Prostate gland (tissue), 2 donors: ENCODE results near the gene PARP14. TPM values are rescaled to one million over a fixed set of nuclear protein-coding genes. Genes with fewer than 3 reads are reported as not detected.
"Not testable (repeated sequence)": the region's sequence is repeated elsewhere in the genome, so short reads cannot be mapped to it uniquely, and the experiment has no call there.

Experiments
- DNase-seq: peaks from one replicate; pipeline ENCODE4 v3.0.0-alpha.2; 2019; ENCODE audit warnings: low spot score
- H3K27ac ChIP-seq, 2 donors: fragments of 200-600 bp; sonication (generic); 2 replicates each; pipeline ENCODE4 v1.5.1; 2017 to 2019
- H3K27me3 ChIP-seq: fragments of 200-600 bp; sonication (generic); replicated peaks from 2 replicates; pipeline ENCODE4 v1.5.1; 2019; ENCODE audit not compliant: insufficient read depth
- H3K36me3 ChIP-seq, 2 donors: fragments of 200-600 bp; sonication (generic); 1 replicate in 1 of 2; 2 replicates in 1 of 2; pipeline versions ENCODE4 v1.5.1 to v1.8.1; 2017 to 2019
- H3K4me1 ChIP-seq: fragments of 200-600 bp; sonication (generic); replicated peaks from 2 replicates; pipeline ENCODE4 v1.5.1; 2019
- H3K4me3 ChIP-seq, 2 donors: fragments of 200-600 bp; sonication (generic); 2 replicates each; pipeline ENCODE4 v1.5.1; 2017 to 2019
- H3K9me3 ChIP-seq: fragments of 200-600 bp; sonication (generic); 2 replicates; pipeline ENCODE4 v1.5.1; 2017
- POLR2A ChIP-seq: fragments of 450-650 bp; IDR thresholded peaks from one replicate; pipeline ENCODE4 v1.6.1; 2016; ENCODE audit warnings: antibody characterized with exemption, mild to moderate bottlenecking
- POLR2AphosphoS5 ChIP-seq: sonication (generic); formaldehyde crosslinking; IDR thresholded peaks from one replicate; pipeline ENCODE4 v1.6.1; 2017; ENCODE audit warnings: antibody characterized with exemption
- WGBS: methylation state at CpG from one replicate; pipeline ENCODE4 v1.1.5; 2018; 5-methylcytosine and 5-hydroxymethylcytosine counted together
- intact Hi-C: fragments of 100-400 bp; cut with DNase I; formaldehyde crosslinking; loops from one replicate; pipeline ENCODE4 v1.14.2; 2022
- total RNA-seq, 2 donors: library from RNA; depleted of rRNA; stranded (reverse); fragments of >200 nt; gene quantifications; one replicate each; pipeline ENCODE4 v1.1.0, GENCODE V29; 2016
- TF ChIP-seq, protein P1 (sequence below), 4 experiments: fragments of 200-600 bp in 2 of 4; fragments of 450-650 bp in 2 of 4; sonication (generic) in 2 of 4; IDR thresholded peaks; 1 replicate in 3 of 4; 2 replicates in 1 of 4; pipeline ENCODE4 v1.5.1; 2016 to 2019; ENCODE audit warnings: antibody characterized with exemption in 4 of 4, mild to moderate bottlenecking in 2 of 4, moderate library complexity in 2 of 4

The PARP14 gene
- total RNA-seq, 2 donors from 2014 or later = 28.1 to 43.3 TPM

DNA sequence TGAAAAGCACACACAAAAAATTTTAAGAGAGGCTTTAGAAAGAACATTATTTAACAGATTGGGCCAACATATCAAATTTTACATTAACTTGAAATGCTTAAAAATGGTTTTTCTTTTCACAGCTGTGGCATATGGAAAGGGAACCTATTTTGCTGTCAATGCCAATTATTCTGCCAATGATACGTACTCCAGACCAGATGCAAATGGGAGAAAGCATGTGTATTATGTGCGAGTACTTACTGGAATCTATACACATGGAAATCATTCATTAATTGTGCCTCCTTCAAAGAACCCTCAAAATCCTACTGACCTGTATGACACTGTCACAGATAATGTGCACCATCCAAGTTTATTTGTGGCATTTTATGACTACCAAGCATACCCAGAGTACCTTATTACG, 47.5 kb downstream of the PARP14 start:
- TF ChIP-seq, protein P1, sequence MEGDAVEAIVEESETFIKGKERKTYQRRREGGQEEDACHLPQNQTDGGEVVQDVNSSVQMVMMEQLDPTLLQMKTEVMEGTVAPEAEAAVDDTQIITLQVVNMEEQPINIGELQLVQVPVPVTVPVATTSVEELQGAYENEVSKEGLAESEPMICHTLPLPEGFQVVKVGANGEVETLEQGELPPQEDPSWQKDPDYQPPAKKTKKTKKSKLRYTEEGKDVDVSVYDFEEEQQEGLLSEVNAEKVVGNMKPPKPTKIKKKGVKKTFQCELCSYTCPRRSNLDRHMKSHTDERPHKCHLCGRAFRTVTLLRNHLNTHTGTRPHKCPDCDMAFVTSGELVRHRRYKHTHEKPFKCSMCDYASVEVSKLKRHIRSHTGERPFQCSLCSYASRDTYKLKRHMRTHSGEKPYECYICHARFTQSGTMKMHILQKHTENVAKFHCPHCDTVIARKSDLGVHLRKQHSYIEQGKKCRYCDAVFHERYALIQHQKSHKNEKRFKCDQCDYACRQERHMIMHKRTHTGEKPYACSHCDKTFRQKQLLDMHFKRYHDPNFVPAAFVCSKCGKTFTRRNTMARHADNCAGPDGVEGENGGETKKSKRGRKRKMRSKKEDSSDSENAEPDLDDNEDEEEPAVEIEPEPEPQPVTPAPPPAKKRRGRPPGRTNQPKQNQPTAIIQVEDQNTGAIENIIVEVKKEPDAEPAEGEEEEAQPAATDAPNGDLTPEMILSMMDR (IDR thresholded peaks at IDR 0.05) = no peak
- TF ChIP-seq POLR2AphosphoS5 (no peak), POLR2A (no peak)
- Histone ChIP-seq H3K27ac (no peak overlapping the region), H3K4me3 (no peak overlapping the region), H3K4me1 (no peaks in the 10 kb centered on the region), H3K36me3 (no peaks in the 10 kb centered on the region), H3K9me3 (no peaks in the 10 kb centered on the region), H3K27me3 (no peaks in the 10 kb centered on the region)
- intact Hi-C loops = no loop called here
- no peak for DNase-seq
- WGBS = 94% methylated on average over 3 of the region's 3 CpGs

DNA sequence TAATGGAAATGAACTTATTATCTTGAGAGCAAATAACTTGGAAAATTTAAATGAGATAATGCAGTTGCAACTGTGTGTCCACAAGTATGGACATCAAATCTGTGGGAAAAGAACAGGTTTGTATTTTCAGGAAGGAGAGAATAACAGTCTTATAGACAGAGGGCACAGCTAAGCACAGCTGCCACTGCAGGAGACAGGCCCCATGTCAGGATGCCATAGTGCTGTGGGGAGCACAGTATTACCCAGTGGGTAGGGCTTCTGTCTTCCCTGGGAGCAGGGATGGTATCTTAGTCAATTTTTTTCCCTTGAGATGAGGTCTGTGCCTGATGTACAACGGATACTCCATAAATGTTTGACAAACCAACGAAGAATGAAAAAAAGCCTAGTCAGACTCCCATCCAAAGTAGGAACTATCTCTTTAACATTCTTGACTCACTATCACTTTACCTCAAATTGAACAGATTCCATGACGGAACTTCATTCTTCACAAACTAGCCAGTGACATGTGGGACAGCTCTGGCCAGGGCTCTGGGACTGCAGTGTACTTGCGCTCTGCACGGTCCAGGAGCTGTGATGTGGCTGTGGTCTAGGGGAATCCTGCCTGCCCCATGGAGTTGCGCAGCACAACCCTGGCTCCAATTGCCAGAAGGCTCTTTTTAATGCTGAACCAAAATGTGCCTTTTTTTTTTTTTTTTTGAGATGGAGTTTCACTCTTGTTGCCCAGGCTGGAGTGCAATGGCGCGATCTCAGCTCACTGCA, 48.3 kb downstream of the PARP14 start:
- DNase-seq = no peak
- H3K27ac ChIP-seq = no peak overlapping the region
- no peaks in the 10 kb centered on the region for H3K27me3 ChIP-seq
- no peaks in the 10 kb centered on the region for H3K9me3 ChIP-seq
- H3K4me3 ChIP-seq = no peak overlapping the region
- H3K36me3 ChIP-seq = no peaks in the 10 kb centered on the region
- H3K4me1 ChIP-seq = no peaks in the 10 kb centered on the region
- 96% methylated on average over 8 of the region's 8 CpGs for WGBS
- TF ChIP-seq, protein P1 (IDR thresholded peaks at IDR 0.05) = no peak
- TF ChIP-seq POLR2AphosphoS5 = no peak
- no peak for TF ChIP-seq POLR2A
- intact Hi-C loops = no loop called here

DNA sequence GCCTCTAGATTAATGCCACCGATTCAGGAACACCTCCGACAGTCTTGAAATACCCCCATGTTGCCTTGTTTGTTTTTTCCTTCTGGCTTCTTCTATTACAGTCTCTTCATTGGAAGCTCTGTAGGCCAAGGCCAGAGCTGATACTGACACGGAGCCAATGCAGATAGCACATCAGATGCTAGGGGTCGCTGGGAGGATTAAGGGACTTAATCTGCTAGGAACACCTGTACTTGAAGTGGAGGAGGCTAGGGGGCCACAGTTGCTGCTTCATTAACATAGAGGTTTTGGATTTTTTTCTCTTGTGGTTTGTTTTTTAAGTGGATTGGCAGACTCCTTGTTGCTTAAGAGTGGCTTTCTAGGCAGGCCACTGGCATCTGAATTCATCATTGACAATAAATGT, 49.6 kb downstream of the PARP14 start:
- TF ChIP-seq, protein P1 (IDR thresholded peaks at IDR 0.05) = no peak
- TF ChIP-seq POLR2A (no peak), POLR2AphosphoS5 (no peak)
- no peaks in the 10 kb centered on the region for H3K9me3 ChIP-seq
- H3K27me3 ChIP-seq = no peaks in the 10 kb centered on the region
- H3K36me3 ChIP-seq = no peaks in the 10 kb centered on the region
- 83% methylated on average over 4 of the region's 4 CpGs for WGBS
- intact Hi-C loops = no loop called here
- H3K4me3 ChIP-seq = no peak overlapping the region
- no peak overlapping the region for H3K27ac ChIP-seq
- no peak for DNase-seq
- H3K4me1 ChIP-seq = no peaks in the 10 kb centered on the region

DNA sequence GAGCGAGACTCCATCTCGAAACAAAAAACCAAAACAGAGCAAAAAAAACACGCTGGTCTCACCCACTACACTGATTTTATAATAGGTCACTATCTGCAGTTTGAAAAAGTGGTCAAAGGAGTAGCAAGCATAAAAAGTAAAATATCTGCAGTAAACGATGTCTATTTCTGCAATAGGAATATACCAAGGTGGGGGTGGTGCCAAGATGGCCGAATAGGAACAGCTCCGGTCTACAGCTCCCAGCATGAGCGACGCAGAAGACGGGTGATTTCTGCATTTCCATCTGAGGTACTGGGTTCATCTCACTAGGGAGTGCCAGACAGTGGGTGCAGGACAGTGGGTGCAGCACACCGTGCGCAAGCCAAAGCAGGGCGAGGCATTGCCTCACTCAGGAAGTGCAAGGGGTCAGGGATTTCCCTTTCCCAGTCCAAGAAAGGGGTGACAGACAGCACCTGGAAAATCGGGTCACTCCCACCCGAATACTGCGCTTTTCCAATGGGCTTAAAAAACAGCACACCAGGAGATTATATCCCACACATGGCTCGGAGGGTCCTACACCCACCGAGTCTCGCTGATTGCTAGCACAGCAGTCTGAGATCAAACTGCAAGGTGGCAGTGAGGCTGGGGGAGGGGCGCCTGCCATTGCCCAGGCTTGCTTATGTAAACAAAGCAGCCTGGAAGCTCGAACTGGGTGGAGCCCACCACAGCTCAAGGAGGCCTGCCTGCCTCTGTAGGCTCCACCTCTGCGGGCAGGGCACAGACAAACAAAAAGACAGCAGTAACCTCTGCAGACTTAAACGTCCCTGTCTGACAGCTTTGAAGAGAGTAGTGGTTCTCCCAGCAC, 52.3 kb downstream of the PARP14 start:
- H3K36me3 ChIP-seq, H3K27ac ChIP-seq, intact Hi-C loops, H3K27me3 ChIP-seq, DNase-seq, H3K9me3 ChIP-seq, H3K4me1 ChIP-seq, H3K4me3 ChIP-seq: not testable (repeated sequence)
- 89% methylated on average over 21 of the region's 22 CpGs for WGBS

DNA sequence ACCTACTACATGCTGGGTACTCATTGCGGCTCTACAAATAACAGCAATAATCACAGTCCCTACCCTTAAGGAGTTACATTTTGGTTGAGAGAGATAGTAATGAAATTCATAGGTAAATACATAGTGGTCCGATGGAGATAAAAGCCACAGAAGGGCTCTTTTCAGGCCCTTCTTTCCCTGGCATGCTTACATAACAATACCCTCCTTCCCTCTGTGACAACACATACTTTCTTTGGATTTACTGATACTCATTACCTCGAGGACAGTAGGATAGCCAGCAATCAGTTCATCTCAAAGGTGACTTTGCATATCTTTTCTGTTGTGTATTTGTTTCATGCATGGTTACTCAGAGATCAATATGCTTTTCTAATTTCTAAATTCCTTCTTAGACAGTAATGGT, 58.5 kb downstream of the PARP14 start:
- Histone ChIP-seq H3K36me3 (no peaks in the 10 kb centered on the region), H3K27ac (no peak overlapping the region), H3K9me3 (no peaks in the 10 kb centered on the region), H3K27me3 (no peaks in the 10 kb centered on the region), H3K4me3 (no peak overlapping the region), H3K4me1 (no peaks in the 10 kb centered on the region)
- TF ChIP-seq POLR2AphosphoS5 (no peak), POLR2A (no peak)
- TF ChIP-seq, protein P1 (IDR thresholded peaks at IDR 0.05) = no peak
- no peak for DNase-seq
- WGBS = 90% methylated on average over 3 of the region's 3 CpGs
- intact Hi-C loops = no loop called here
